ENCODE results near the gene TCL1A. TPM values are rescaled to one million over a fixed set of nuclear protein-coding genes. Genes with fewer than 3 reads are reported as not detected.

Gene TCL1A
- total RNA-seq, 1 experiment from 2014 or later: not detected

DNA sequence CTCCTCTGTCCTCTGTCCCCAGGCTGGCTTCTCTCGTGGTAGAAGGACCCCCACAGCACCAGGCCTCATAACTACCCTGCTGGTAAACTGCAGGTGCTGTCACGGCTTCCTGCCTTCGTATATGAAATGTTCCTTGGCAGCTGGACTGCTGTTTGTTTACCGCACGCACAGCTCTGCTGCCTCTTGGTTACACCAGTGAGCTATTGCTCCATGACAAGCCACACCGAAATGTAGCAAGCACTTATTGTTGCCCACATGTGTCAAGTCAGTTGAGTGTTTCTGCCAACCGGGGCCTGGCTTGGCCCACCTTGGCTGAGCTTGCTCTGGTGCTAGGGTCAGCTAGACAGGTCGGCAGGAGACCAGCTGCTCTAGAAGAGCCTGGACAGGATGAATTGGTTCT, 49.4 kb downstream of the TCL1A start:
- H3K27me3 ChIP-seq: no peaks in the 10 kb centered on the region

DNA sequence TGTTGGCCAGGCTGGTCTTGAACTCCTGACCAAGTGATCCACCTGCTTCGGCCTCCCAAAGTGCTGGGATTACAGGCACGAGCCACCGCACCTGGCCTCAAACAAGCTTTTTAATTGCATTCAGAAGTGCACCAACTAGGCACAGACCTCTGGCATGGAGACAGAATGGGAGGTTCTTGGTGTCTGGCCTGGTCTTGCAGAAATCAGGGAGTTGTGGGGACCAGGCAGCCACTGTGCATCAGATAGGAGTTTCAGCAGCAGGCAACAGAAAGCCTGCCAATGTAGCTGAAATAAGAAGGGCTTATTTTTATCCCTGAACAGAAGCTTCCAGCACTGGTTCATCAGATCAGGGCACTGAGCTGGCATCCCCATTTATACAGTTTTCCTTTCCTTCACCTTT, 49.9 kb downstream of the TCL1A start:
- no peak overlapping the region for H3K4me3 ChIP-seq
- no peak for DNase-seq
- no peaks in the 10 kb centered on the region for H3K36me3 ChIP-seq
- no peaks in the 10 kb centered on the region for H3K9me3 ChIP-seq
- H3K27me3 ChIP-seq: no peaks in the 10 kb centered on the region

More for the DNA sequence above, 49.4 kb downstream of the TCL1A start:
- no peak for DNase-seq
- no peaks in the 10 kb centered on the region for H3K36me3 ChIP-seq
- no peaks in the 10 kb centered on the region for H3K9me3 ChIP-seq
- no peak overlapping the region for H3K4me3 ChIP-seq

- no peaks in the 10 kb centered on the region for H3K9me3 ChIP-seq
Measured at GRCh38 chr14:95663226-95663797, 50.6 kb downstream of the TCL1A start.

DNA sequence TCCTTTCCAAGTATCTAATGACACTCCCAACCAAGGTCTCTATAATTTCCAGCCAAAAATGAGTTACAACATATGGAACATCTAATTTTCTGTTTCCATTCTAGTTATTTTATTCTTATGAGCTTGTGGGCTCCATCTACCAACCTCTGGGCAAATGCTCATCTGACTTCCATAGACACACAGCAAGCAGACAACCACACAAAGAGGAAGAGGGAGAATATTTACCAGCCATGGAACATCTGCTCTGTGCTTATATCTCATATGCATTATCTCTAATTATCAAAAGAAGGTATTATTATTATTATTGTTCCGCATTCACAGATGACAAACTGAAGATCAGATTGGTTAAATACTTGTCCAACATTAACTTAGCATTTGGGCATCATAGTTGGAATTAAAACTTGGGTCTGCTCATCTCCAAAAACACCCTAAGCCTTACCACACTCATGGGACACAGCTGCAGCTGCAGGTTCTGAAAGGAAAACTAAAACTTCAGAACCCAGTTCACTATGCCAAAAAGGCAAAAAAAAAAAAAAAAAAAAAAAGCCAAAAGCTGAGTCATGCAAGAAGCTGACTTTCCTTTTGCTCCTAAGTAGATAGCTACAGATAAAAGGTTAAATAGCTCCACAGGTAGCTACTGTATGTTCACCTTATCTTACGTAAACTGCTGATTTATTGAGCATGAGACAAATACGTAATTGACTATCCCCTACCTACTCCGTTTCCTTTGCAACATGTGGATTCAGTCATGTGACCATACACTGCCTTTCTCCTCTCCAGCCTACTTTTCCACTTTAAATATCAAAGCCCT, 51.3 kb downstream of the TCL1A start:
- no peaks in the 10 kb centered on the region for H3K9me3 ChIP-seq
- no peak for DNase-seq
- H3K36me3 ChIP-seq: no peaks in the 10 kb centered on the region
- no peaks in the 10 kb centered on the region for H3K27me3 ChIP-seq
- H3K4me3 ChIP-seq: no peak overlapping the region

More at GRCh38 chr14:95663226-95663797, 50.6 kb downstream of the TCL1A start:
- DNase-seq: no peak
- Histone ChIP-seq H3K36me3 (no peaks in the 10 kb centered on the region), H3K27me3 (no peaks in the 10 kb centered on the region), H3K4me3 (no peak overlapping the region)

DNA sequence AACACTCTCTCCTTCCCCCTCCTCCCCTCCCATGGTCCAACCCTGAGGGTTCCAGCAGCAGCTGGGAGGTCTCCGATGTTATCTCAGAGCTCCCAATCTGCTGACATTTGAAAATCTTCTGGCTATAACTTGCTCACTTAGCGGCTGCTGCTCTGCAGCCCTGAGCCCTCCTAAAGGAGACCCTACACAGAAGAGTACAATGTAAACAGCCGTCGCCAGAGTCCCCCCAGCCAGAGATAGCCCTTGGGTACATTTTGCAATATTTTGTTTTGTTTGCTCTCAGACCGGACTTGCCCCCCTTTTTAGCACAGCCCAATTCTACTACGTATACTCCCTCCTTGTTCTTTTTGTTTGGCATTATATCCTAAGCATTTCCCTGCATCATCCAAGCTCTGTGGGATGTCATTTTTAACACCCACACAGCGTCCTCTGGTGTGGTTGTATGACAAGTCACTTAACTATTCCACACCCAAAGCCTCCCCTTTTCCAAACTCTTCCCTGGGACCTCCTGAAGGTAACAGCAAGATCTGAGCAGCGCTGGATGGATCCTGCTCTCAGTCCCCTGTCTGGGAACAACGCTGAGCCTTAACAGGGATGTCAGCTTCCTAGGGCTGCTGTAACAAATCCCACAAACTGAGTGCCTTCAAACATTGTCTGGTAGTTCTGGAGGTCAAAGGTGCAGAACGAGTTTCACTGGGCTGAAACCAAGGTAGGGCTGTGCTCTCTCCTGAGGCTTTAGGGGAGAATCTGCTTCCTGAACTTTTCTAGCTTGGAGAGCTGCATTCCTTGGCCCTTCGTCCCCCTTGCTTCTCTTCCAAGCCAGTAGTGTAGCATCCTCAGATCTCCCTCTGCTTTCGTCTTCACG, 53.0 kb downstream of the TCL1A start:
- H3K9me3 ChIP-seq: no peaks in the 10 kb centered on the region
- no peak overlapping the region for H3K4me3 ChIP-seq
- H3K27me3 ChIP-seq: no peaks in the 10 kb centered on the region
- no peak for DNase-seq
- H3K36me3 ChIP-seq: no peaks in the 10 kb centered on the region

- H3K27me3 ChIP-seq: no peaks in the 10 kb centered on the region
- H3K4me3 ChIP-seq: no peak overlapping the region
- H3K9me3 ChIP-seq: no peaks in the 10 kb centered on the region
- DNase-seq: peak; percentile 63
- H3K36me3 ChIP-seq: no peaks in the 10 kb centered on the region
Measured at GRCh38 chr14:95659990-95660385, 53.9 kb downstream of the TCL1A start.

Other genes starting within 250 kb of the TCL1A start
- gene SYNE3, start 197.5 kb downstream of the TCL1A start, total RNA-seq (2014; rRNA removed; shearing (Covaris generic); ENCODE audit: low replicate concordance): 2.8 TPM in 2 replicates
- 31.5 and 38.1 TPM in 2 replicates for gene GLRX5, start 179.1 kb downstream of the TCL1A start, total RNA-seq (2014; rRNA removed; shearing (Covaris generic); ENCODE audit: low replicate concordance)
- gene TCL1B, start 27.7 kb downstream of the TCL1A start, total RNA-seq (2014; rRNA removed; shearing (Covaris generic); ENCODE audit: low replicate concordance): not detected in 2 replicates
- gene TUNAR, start 162.7 kb upstream of the TCL1A start, total RNA-seq (2014; rRNA removed; shearing (Covaris generic); ENCODE audit: low replicate concordance): not detected in 2 replicates